GM21367 (cell line): ENCODE measurements around the gene KIF21B.

Experiments
- ATAC-seq: cut with Tn5 transposase; IDR thresholded peaks from one replicate; pipeline ENCODE4 v1.9.1; 2021; ENCODE audit not compliant: unreplicated experiment

The KIF21B gene

GRCh38 chr1:201049248-201049831 is 25.8 kb upstream of the KIF21B start:
- no peak for ATAC-seq

- no peak for ATAC-seq
Observed at GRCh38 chr1:201048521-201048920, 25.0 kb upstream of the KIF21B start.

DNA sequence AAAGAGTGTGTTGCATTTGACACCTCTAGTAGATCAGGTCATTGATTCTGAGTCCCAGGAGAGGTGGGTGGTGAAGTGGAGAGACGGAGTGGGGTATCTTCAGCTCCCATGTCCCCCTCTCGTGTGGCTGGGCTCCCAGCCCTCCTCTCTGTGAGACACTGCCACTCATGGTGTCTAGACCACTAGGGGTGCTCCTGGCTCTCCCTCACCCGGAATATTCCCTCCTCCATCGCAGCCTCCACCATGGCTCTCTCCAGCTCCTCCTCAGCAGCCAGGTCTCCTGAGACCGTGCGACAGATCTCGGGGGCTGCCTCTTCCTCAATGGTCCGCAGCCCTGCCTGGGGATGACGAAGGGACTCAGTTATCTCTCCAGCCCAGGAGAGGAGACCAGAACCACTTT is 20.6 kb upstream of the KIF21B start:
- ATAC-seq = no peak

GRCh38 chr1:201042779-201043461 is 19.4 kb upstream of the KIF21B start:
- peak; percentile 62 for ATAC-seq

DNA sequence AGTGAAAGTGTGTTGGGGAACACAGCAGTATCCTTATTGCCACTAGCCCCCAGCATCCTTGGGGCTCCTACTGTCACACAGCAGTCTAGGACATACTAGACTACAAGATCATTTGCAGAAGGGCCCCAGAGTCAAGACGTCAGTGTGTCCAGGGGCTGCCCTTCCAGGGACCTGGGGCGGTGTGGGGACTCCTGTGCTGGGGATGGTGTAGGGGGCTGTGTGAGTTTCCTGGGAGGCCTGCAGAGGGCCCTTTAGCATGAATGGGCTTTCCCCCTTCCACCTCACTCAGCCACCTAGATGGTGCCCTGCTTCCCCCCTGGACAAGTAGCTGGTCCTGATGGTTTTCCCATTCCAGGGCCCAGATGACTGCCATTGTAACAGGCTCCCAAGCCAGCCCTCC is 17.5 kb upstream of the KIF21B start:
- ATAC-seq = no peak

GRCh38 chr1:201039876-201040275 is 16.4 kb upstream of the KIF21B start:
- no peak for ATAC-seq

GRCh38 chr1:201039418-201039817 is 15.9 kb upstream of the KIF21B start:
- ATAC-seq = no peak

DNA sequence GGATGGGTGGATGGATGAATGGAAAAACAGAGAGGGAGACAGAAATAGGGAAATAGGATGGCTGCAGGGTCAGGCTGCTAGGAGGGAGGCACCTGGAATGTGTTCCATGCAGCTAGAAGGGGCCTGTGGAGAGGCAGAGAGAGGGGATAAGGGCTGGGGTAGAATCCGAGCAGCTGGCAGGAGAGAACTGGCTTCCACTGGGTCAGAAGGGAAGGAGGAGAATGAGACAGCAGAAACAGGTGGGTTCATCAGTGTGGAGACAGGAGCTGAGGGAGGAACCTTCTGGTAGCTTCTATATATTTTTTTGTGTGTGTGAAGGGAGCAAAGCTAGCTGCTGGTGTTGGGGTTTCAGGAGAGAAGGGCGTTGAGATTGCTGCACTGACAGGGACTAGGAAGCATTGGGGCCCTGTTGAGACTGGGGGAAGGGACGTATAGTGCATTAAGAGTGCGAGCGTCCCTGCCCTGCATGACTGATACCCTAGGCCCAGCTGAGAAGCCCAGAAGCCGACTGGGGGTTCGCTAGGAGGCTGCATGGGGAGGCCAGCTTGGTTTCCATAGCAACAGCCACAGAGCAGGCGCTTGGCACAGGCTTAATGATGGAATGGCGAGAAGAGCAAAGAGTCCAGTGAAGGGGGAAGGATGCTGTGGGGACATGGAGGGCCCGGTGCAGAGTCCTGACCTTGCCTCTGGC is 14.8 kb upstream of the KIF21B start:
- no peak for ATAC-seq

DNA sequence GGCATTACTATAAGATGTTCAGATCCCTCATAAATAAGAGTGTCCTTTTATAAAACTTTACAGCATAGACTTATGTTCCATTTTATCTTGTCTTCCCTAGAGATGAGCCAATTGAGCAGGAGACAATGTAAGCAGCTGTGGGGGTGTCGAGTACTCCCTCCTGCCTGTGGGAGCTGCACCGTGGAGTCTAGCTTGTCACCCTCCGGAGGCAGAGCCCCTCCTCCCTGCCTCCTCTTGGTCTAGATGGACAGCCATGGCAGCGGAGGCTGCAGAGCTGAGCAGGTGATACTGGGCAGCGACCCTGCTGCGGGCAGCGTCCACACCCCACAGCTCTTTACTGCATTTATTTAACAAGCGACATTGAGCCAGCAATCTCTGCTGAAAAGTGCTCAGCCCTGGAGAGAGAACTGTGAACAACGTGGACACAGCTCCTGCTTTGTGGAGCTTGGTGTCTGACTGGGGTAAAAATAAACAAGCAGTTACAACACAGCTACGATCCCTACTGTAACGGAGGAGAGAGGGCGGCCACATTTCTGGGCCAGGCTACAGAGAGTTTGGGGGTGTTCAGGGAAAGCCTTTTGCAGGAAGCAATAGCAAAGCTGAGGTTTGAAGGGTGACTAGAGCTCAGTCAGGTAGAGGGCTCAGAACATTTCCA is 12.8 kb upstream of the KIF21B start:
- no peak for ATAC-seq

DNA sequence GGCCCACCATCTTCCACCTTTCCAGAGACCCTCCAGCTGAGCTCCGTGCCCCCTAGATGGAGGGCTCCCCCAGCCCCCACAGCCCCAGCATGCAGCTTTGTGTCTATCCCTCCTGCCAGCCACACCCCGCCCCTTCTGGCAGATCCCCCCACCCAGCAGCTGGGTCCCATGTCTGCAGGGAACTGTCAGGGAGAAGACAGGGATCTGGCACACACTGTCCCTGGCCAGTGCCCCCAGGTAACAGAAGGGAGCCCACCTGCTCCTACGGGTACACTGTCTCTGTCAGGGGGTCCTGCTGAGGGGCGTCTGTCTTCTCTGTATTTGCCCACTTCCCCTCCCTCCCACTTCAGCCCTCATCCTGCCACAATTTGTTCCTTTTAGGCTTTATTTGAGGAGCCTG is 11.2 kb upstream of the KIF21B start:
- ATAC-seq = no peak

DNA sequence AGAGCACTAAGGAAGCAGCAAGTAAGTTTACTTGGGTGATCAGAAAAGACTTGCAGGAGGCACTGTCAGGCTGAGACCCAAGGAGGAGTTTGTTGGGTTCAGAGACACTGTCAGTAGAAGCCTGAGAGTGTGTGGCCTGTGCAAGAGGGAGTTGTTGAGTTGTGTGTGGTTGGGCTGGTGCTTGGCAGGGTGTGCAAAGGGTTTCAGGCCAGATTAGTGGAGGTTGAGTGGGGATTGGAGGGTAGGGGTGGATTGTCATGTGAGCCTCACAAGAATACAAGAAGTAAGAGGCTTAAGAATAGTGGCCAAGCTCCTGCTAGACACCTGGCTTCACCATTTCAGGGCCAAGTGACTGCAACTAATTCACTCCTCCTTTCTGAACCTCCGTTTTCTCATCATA is 8.9 kb upstream of the KIF21B start:
- ATAC-seq = no peak

GRCh38 chr1:201028461-201028889 is 5.0 kb upstream of the KIF21B start:
- ATAC-seq = no peak

DNA sequence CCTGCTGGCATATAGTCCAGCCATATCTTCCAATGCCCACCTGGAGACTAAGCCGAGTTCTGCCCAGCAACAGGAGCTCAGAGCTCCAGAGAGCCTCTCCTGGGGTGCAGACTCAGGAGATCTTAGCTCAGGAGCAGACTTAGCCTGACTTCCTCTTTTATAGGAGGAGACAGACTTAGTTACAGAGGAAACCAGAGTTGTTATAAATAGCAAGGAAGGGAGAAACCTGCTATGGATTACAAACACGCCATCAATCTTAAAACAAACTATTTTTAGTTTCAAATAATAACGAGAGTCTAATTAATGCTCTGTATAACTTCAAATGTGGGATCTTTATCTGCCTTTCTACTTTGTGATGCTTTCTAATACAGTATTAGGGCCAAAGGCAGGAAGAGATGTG is 3.3 kb upstream of the KIF21B start:
- no peak for ATAC-seq

DNA sequence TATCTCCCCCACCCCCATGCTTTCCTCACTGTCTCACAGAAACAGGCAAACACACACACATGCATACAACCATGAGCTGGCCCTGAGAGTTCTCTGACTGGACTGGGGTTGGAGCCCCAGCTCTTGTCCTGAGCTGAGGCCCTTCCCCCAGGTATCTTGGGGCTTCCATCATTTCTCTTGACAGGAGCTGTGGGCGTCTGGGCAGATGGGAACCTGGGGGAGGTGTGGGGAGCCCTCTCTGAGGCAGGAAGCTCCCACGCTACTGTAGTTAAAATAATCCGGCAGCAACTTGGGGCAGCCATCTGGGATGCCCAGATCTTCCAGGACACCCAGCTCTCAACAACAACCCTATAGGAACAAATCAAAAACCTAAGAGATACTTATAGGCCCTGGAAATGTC is 2.7 kb upstream of the KIF21B start:
- no peak for ATAC-seq

DNA sequence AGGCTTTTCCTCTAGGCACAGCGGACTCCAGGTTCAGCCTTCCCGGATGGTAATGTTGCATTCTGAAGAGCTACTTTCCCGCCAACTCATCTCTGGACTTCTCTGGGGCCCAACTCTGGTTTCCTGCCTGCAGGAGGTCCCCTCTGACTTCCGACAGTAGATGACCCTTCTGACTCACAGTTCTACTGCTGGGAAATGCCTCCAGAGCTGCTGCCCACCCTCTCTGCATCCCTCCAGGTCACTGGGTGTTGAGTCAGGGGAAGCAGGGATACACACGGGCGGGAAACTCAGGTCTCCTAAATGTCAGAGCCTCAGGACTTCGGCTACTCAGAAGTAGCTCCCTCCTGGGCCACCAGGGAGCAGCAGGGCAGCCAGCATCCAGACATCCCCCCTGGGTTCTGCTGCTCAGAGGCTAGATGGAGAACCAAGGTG is 2.1 kb upstream of the KIF21B start:
- no peak for ATAC-seq

- ATAC-seq = no peak
Observed at GRCh38 chr1:201024625-201024998, 1.1 kb upstream of the KIF21B start.

- no peak for ATAC-seq
Observed at GRCh38 chr1:201023920-201024624, 558 bp upstream of the KIF21B start.

- ATAC-seq = no peak
Observed at GRCh38 chr1:201022820-201023516, 546 bp downstream of the KIF21B start.

DNA sequence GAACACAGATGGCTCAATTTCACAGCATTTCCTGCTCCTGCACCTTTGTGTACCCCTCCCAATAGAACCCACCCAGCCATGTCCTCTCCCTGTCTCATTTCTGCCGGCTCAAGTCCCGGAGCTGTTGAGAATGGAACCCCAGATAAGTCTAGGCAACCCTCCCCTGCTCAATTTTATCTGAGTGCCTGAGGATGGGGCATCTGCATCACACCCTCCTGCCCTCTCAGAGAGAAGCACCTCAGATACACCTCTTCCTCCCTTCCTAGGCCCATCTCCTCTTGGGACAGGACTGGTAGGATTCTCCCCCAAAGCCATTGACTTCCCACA is 1.1 kb downstream of the KIF21B start:
- ATAC-seq = no peak

DNA sequence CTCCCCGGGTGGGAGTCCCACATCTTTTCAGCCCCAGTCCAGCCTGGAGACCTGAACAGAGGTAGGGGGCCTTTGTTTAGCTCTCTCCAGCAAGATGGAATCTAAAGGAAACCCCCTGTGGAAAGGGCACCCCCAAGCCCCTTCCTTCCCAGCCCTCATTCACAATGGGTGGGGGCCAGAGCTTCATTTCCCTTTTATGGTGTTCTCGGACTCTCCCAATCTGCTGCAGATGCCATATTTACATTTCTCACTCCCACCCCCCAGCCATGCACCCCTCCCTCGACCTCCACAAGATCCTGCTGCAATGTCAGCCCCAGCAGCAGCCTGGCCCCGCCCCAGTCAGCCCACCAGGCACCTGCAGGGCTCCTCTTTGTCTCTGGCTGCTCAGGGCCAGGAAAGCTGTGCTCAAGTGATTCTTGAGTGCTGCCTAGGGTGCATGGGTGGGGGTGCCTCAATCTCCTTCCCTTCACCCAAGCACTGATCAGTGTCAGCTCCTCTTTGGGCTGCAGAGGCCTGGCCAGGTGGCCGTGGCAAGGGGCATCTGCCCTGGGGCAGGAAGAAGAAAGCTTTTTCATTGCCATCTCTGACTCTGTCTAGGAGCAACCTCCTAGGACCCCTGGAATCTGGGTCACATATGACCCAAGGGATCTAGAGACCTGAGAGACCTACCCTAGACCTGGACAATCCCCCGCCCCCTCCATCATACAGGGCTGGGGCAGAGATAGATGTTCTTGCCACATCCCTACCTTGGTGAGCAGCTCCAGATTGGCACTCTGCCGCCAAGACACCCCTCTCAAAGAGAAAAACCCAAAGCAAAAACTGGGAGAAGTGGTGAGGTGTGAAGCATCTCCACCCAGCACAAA is 1.7 kb downstream of the KIF21B start:
- no peak for ATAC-seq
